ENCODE results near the gene SCARF2. TPM values are rescaled to one million over a fixed set of nuclear protein-coding genes. Genes with fewer than 3 reads are reported as not detected.

SCARF2 gene
- total RNA-seq, 1 experiment from 2014 or later, result 10.8 TPM

- Histone ChIP-seq H3K79me2 (ENCODE audit: insufficient read depth, low read length) (no peaks in the 10 kb centered on the region), H3K4me1 (ENCODE audit: insufficient read depth, low read length) (no peaks in the 10 kb centered on the region), H2AK5ac (ENCODE audit: insufficient read length, low read length) (no peak overlapping the region), H3K18ac (ENCODE audit: insufficient read length, low read depth, low read length) (no peak overlapping the region), H4K5ac (ENCODE audit: insufficient read length, low read depth, low read length) (no peak overlapping the region), H2BK12ac (ENCODE audit: insufficient read length, low read depth, low read length) (no peak overlapping the region), H3K56ac (ENCODE audit: insufficient read length, low read depth, low read length) (no peak overlapping the region), H3K9ac (ENCODE audit: extremely low read depth, insufficient read length, low read length) (no peak overlapping the region), H4K20me1 (ENCODE audit: control insufficient read depth, insufficient read depth, insufficient read length) (no peaks in the 10 kb centered on the region), H3K14ac (ENCODE audit: insufficient read depth, low read length) (no peak overlapping the region), H3K79me1 (ENCODE audit: insufficient read depth, low read depth, low read length, poor library complexity, severe bottlenecking) (no peaks in the 10 kb centered on the region), H3K9me3 (ENCODE audit: control insufficient read depth, low read depth, low read length) (no peaks in the 10 kb centered on the region), H3K4ac (ENCODE audit: low read depth, low read length) (no peak overlapping the region), H3K27ac (ENCODE audit: insufficient read length, low read depth, low read length) (no peak overlapping the region), H4K8ac (replicated peaks; ENCODE audit: insufficient read length, low read depth, low read length) (no peak overlapping the region), H2BK20ac (ENCODE audit: low read depth, low read length, poor library complexity, severe bottlenecking) (no peak overlapping the region), H3K4me2 (ENCODE audit: insufficient read depth, insufficient read length, low read length) (no peak overlapping the region), H3K23ac (ENCODE audit: insufficient read length, low read depth, low read length) (no peak overlapping the region), H2BK120ac (ENCODE audit: low read depth, low read length, poor library complexity, severe bottlenecking) (no peak overlapping the region), H2AFZ (ENCODE audit: low read length) (no peak overlapping the region), H2BK15ac (ENCODE audit: low read depth, low read length) (no peak overlapping the region), H3T11ph (ENCODE audit: low read length) (no peak overlapping the region), H2BK5ac (ENCODE audit: insufficient read length, low read length) (no peak overlapping the region), H3K27me3 (ENCODE audit: insufficient read depth, low read length) (no peaks in the 10 kb centered on the region), H3K23me2 (ENCODE audit: insufficient read length, low read depth, low read length, poor library complexity, severe bottlenecking) (no peaks in the 10 kb centered on the region), H4K91ac (ENCODE audit: insufficient read length, low read depth, low read length) (no peak overlapping the region)
- H3K27me3 Mint-ChIP-seq (ENCODE audit: low read depth), result peaks cover 2% of the 10 kb centered on the region
- TF ChIP-seq CTCF (conservative IDR thresholded peaks at IDR 0.05), result no peak
- DNase-seq, result no peak
- no peak overlapping the region for H3K4me3 Mint-ChIP-seq
- WGBS (ENCODE audit: extremely low coverage, insufficient read length, low lambda C conversion rate), result no CpG with 5 or more reads among the region's 21 CpGs
- peaks cover 0 to 2% of the 10 kb centered on the region in 2 experiments; a peak in 1 of 5 replicates for H3K9me3 Mint-ChIP-seq
- no peaks in the 10 kb centered on the region for H3K4me1 Mint-ChIP-seq
- no peak overlapping the region for H3K27ac Mint-ChIP-seq
- peaks cover 2 to 4% (median 3%) of the 10 kb centered on the region in 3 experiments; a peak in 3 of 7 replicates for H3K36me3 Mint-ChIP-seq (ENCODE audit: insufficient read depth in 1 of 3, low read depth in 3 of 3)
Measured at GRCh38 chr22:20446383-20446970, 8.9 kb upstream of the SCARF2 start.
